K562 (cell line): ENCODE results near the gene PAH. TPM values are rescaled to one million over a fixed set of nuclear protein-coding genes. Genes with fewer than 3 reads are reported as not detected.

ENCODE experiments used
- ATAC-seq: fragments of 200-7000 bp; cut with Tn5 transposase; 3 replicates; pipeline ENCODE4 v1.9.1; 2020; ENCODE audit warnings: moderate library complexity
- BruUV-seq: library from RNA; stranded (reverse); fragments of 400-500 nt; replicated peaks from 2 replicates; lab custom pipeline; 2021; lab: Mats Ljungman, UMichigan
- CTCF ChIA-PET: fragments of 300-600 bp; formaldehyde crosslinking; extraction: SDS; loops from one replicate; lab custom pipeline; 2021; ENCODE audit warnings: low intra/inter-chr PET ratio; lab: Yijun Ruan, JAX
- POLR2A ChIA-PET: fragments of 300-600, 350-650 bp; sonication (Branson Sonifier 250); formaldehyde crosslinking; extraction: SDS; loops from one replicate; lab custom pipeline; 2021; ENCODE audit warnings: antibody characterized with exemption, inconsistent platforms; lab: Yijun Ruan, JAX
- DNase-seq, 4 experiments: peaks; one replicate each; pipeline versions ENCODE4 v3.0.0 to v3.0.0-alpha.2; 2011 to 2018; ENCODE audit warnings: low spot score in 3 of 4, mixed read lengths in 3 of 4; ENCODE audit errors: extremely low read depth in 1 of 4
- FAIRE-seq: peaks from 2 replicates; lab custom pipeline; 2011; peaks lifted over from hg19 to GRCh38; lab: Jason Lieb, UNC
- H2AFZ ChIP-seq: 2 replicates; pipeline ENCODE4 v1.6.0; 2011; ENCODE audit warnings: low read depth, low read length, control low read depth, inconsistent platforms
- H3K27ac ChIP-seq: fragments of 200-600 bp; 3 replicates; pipeline ENCODE4 v1.8.0; 2011; ENCODE audit warnings: low read depth, mild to moderate bottlenecking, control low read depth, inconsistent platforms, low read length, moderate library complexity, mixed read lengths; ENCODE audit errors: extremely low read depth
- H3K27me3 ChIP-seq, 2 experiments: fragments of 300-600 bp in 1 of 2; 2 replicates in 1 of 2; 3 replicates in 1 of 2; pipeline versions ENCODE4 v1.6.0 to v1.8.0; 2011; ENCODE audit warnings: inconsistent platforms in 2 of 2, low read length in 2 of 2, mild to moderate bottlenecking in 1 of 2, mixed read lengths in 1 of 2, moderate library complexity in 1 of 2; ENCODE audit not compliant: control insufficient read depth in 2 of 2, insufficient read depth in 2 of 2
- H3K36me3 ChIP-seq: fragments of 300-600 bp; 3 replicates; pipeline ENCODE4 v1.8.0; 2011; ENCODE audit warnings: mild to moderate bottlenecking, low read length, inconsistent platforms; ENCODE audit not compliant: control insufficient read depth, insufficient read depth
- H3K4me1 ChIP-seq, 2 experiments: fragments of 200-600 bp in 1 of 2; replicated peaks in 1 of 2; 2 replicates in 1 of 2; 3 replicates in 1 of 2; pipeline versions ENCODE4 v1.5.1 to v1.8.0; 2011; ENCODE audit warnings: inconsistent platforms in 2 of 2, low read length in 2 of 2, mild to moderate bottlenecking in 1 of 2, mixed read lengths in 1 of 2, moderate library complexity in 1 of 2; ENCODE audit not compliant: control insufficient read depth in 2 of 2, insufficient read depth in 2 of 2
- H3K4me2 ChIP-seq: 2 replicates; pipeline ENCODE4 v1.6.1; 2011; ENCODE audit warnings: low read length, control low read depth, inconsistent platforms, mixed read lengths; ENCODE audit not compliant: insufficient read depth
- H3K4me3 ChIP-seq: fragments of 200-600 bp; sonication (generic), shearing (Covaris generic); 2 replicates; pipeline ENCODE4 v1.5.1; 2016; ENCODE audit warnings: control low read depth, inconsistent platforms
- H3K79me2 ChIP-seq: fragments of 200-600 bp; 3 replicates; pipeline ENCODE4 v1.8.0; 2011; ENCODE audit warnings: low read length, inconsistent platforms; ENCODE audit not compliant: control insufficient read depth, insufficient read depth
- H3K9ac ChIP-seq, 2 experiments: 2 replicates each; pipeline versions ENCODE4 v1.6.0 to v1.6.1; 2011; ENCODE audit warnings: low read depth in 2 of 2, low read length in 2 of 2, control low read depth in 1 of 2, inconsistent platforms in 1 of 2, mild to moderate bottlenecking in 1 of 2, mixed read lengths in 1 of 2; ENCODE audit not compliant: insufficient read depth in 1 of 2
- H3K9me1 ChIP-seq: one replicate; pipeline ENCODE4 v1.6.0; 2011; ENCODE audit warnings: inconsistent platforms, mild to moderate bottlenecking, low read length, moderate library complexity; ENCODE audit not compliant: control insufficient read depth, insufficient read depth
- H3K9me3 ChIP-seq: replicated peaks from 2 replicates; pipeline ENCODE4 v1.5.1; 2011; ENCODE audit warnings: low read depth, low read length, inconsistent platforms; ENCODE audit not compliant: control insufficient read depth, insufficient read depth
- H4K20me1 ChIP-seq: replicated peaks from 2 replicates; pipeline ENCODE4 v1.6.1; 2011; ENCODE audit warnings: low read length, inconsistent platforms, mixed read lengths; ENCODE audit not compliant: control insufficient read depth, insufficient read depth
- CEBPB ChIP-seq: fragments of 450-650 bp; IDR thresholded peaks from 2 replicates; pipeline ENCODE4 v1.6.1; 2016; ENCODE audit warnings: missing genetic modification characterization, missing compliant biosample characterization
- EP400 ChIP-seq: fragments of 450-650 bp; IDR thresholded peaks from 2 replicates; pipeline ENCODE4 v1.6.1; 2017; ENCODE audit warnings: antibody characterized with exemption, mild to moderate bottlenecking, moderate library complexity
- FOS ChIP-seq: IDR thresholded peaks from 3 replicates; pipeline ENCODE4 v1.6.1; 2011; ENCODE audit not compliant: insufficient read length; ENCODE audit errors: extremely low read depth
- NCOA1 ChIP-seq: fragments of 450-650 bp; IDR thresholded peaks from 2 replicates; pipeline ENCODE4 v1.6.1; 2016; ENCODE audit warnings: low read depth
- NFATC3 ChIP-seq: fragments of 450-650 bp; IDR thresholded peaks from 2 replicates; pipeline ENCODE4 v1.6.1; 2017; ENCODE audit warnings: mild to moderate bottlenecking
- TAL1 ChIP-seq: fragments of 450-650 bp; IDR thresholded peaks from 2 replicates; pipeline ENCODE4 v1.6.1; 2016; ENCODE audit warnings: mild to moderate bottlenecking
- TCF7 ChIP-seq: sonication (generic); IDR thresholded peaks from 2 replicates; pipeline ENCODE4 v1.6.1; 2016; ENCODE audit warnings: antibody characterized with exemption, borderline replicate concordance
- U2AF2 ChIP-seq: fragments of 200-400 bp; formaldehyde crosslinking; optimal IDR thresholded peaks from 2 replicates; pipeline ENCODE3; 2017; ENCODE audit warnings: low read depth, mild to moderate bottlenecking, low read length
- ZFX ChIP-seq: sonication (generic); formaldehyde crosslinking; IDR thresholded peaks from 2 replicates; pipeline ENCODE4 v1.8.0; 2022; ENCODE audit warnings: mild to moderate bottlenecking, missing genetic modification reagents, moderate library complexity
- ZNF134 ChIP-seq: fragments of 250-450 bp; sonication (Bioruptor Pico); conservative IDR thresholded peaks from 2 replicates; pipeline ENCODE4 v1.4.0; 2020
- ZNF830 ChIP-seq: fragments of 250-450 bp; sonication (Bioruptor Pico); IDR thresholded peaks from 2 replicates; pipeline ENCODE4 v1.5.0; 2021; ENCODE audit warnings: mild to moderate bottlenecking
- in situ Hi-C: fragments of 300-500 bp; cut with MboI; formaldehyde crosslinking; loops from 4 replicates; pipeline ENCODE4 v1.15.0; 2018; ENCODE audit warnings: inconsistent platforms, mixed read lengths
- intact Hi-C: fragments of 100-400 bp; cut with micrococcal nuclease; formaldehyde crosslinking; loops from 2 replicates; pipeline ENCODE4 v1.14.2; 2022
- polyA plus RNA-seq, 8 experiments: library from polyadenylated mRNA; depleted of rRNA in 4 of 8; stranded (reverse) in 5 of 8; unstranded in 3 of 8; fragments of >200 nt; fragmentation: Nextera tagmentation in 2 of 8; fragmentation: Illumina TruSeq in 1 of 8; extraction: Ambion mirVana in 2 of 8; extraction: Trizol in 1 of 8; gene quantifications; 2 replicates each; pipeline versions ENCODE4 v1.2.1 to v1.2.3, GENCODE V29; 2011 to 2014; ENCODE audit warnings: inconsistent platforms in 1 of 8, missing spikeins in 1 of 8
- total RNA-seq, 7 experiments: library from RNA; depleted of rRNA in 6 of 7; stranded (reverse); fragments of >200 nt in 6 of 7; fragmentation: Illumina TruSeq in 2 of 7; extraction: Trizol in 2 of 7; gene quantifications; 2 replicates each; pipeline versions ENCODE4 v1.2.1 to v1.2.3, GENCODE V29; 2011 to 2021; ENCODE audit warnings: low replicate concordance in 1 of 7
- TF ChIP-seq, protein P1 (sequence below), 2 experiments: fragments of 450-650 bp in 1 of 2; sonication (generic) in 1 of 2; formaldehyde crosslinking in 1 of 2; IDR thresholded peaks; 2 replicates each; pipeline versions ENCODE4 v1.7.1 to v1.9.0; 2016 to 2022; ENCODE audit warnings: inconsistent platforms in 1 of 2, mild to moderate bottlenecking in 1 of 2, missing genetic modification reagents in 1 of 2
- TF ChIP-seq, protein P2 (sequence below): fragments of 450-650 bp; formaldehyde crosslinking; IDR thresholded peaks from 2 replicates; pipeline ENCODE4 v1.4.0; 2020; ENCODE audit warnings: mild to moderate bottlenecking, moderate library complexity

PAH gene
- total and polyA plus RNA-seq, 9 of the 15 experiments (the other 6 are each of a cell fraction or from before 2014, with no cell fraction given), result 0.13 to 0.75 (median 0.69) TPM; not detected in 6

DNA sequence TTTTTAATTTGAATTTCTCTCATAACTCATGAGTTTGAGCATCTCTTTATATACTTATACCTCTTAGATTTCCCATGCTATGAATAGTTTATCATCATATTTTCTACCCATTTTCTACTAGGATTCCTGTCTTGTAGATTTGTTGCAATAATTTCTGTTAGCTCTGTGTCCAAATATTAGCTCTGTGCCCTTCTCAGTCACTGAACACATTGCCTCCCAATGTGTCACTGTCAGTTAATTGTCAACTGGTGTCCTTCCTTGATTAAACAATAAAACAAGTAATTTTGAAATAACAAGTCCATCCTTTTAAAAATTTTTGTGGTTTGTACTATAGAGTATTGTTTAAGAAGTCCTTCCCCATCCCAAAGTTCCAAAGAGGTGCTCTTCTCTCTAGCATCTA lies 4.2 kb upstream of the PAH start (continued):
- no peak for TF ChIP-seq EP400

DNA sequence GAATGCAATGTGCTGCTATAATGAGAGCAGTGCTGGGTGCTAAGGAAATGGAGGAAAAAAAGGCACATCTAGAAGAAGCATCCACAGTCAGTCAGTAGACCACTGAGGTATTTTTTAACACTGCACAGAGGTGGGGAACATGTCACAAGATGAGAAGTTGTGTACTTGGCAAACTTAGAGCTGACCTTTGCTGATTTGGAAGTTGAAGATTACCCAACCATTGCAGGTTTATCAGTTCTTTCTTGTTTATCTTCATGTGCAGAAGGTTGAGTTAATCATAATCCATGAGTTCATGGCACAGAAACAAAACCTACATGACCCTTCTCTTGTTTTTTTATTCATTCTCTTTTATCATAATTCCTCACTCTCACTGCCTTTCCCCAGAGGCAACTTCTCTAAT lies 3.2 kb upstream of the PAH start:
- no peak overlapping the region for H3K9ac ChIP-seq
- intact Hi-C loops, result no loop called here
- TF ChIP-seq ZNF830, result no peak
- peak; percentile 24; the same call in 1 of the 2 replicates for TF ChIP-seq TAL1
- no peak for TF ChIP-seq FOS
- no peak for TF ChIP-seq TCF7
- no peak for TF ChIP-seq U2AF2
- TF ChIP-seq NFATC3, result no peak
- no peak for TF ChIP-seq ZNF134 (CRISPR knock-in tag)
- 0 out of 2 replicates have a peak, but pooled peaks have one; percentile 12 for TF ChIP-seq CEBPB (tag)
- TF ChIP-seq, protein P1, sequence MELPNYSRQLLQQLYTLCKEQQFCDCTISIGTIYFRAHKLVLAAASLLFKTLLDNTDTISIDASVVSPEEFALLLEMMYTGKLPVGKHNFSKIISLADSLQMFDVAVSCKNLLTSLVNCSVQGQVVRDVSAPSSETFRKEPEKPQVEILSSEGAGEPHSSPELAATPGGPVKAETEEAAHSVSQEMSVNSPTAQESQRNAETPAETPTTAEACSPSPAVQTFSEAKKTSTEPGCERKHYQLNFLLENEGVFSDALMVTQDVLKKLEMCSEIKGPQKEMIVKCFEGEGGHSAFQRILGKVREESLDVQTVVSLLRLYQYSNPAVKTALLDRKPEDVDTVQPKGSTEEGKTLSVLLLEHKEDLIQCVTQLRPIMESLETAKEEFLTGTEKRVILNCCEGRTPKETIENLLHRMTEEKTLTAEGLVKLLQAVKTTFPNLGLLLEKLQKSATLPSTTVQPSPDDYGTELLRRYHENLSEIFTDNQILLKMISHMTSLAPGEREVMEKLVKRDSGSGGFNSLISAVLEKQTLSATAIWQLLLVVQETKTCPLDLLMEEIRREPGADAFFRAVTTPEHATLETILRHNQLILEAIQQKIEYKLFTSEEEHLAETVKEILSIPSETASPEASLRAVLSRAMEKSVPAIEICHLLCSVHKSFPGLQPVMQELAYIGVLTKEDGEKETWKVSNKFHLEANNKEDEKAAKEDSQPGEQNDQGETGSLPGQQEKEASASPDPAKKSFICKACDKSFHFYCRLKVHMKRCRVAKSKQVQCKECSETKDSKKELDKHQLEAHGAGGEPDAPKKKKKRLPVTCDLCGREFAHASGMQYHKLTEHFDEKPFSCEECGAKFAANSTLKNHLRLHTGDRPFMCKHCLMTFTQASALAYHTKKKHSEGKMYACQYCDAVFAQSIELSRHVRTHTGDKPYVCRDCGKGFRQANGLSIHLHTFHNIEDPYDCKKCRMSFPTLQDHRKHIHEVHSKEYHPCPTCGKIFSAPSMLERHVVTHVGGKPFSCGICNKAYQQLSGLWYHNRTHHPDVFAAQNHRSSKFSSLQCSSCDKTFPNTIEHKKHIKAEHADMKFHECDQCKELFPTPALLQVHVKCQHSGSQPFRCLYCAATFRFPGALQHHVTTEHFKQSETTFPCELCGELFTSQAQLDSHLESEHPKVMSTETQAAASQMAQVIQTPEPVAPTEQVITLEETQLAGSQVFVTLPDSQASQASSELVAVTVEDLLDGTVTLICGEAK (IDR thresholded peaks at IDR 0.05), result no peak
- TF ChIP-seq, protein P1 (CRISPR knock-in tag; IDR thresholded peaks at IDR 0.05), result no peak
- no peak for TF ChIP-seq NCOA1
- TF ChIP-seq, protein P2, sequence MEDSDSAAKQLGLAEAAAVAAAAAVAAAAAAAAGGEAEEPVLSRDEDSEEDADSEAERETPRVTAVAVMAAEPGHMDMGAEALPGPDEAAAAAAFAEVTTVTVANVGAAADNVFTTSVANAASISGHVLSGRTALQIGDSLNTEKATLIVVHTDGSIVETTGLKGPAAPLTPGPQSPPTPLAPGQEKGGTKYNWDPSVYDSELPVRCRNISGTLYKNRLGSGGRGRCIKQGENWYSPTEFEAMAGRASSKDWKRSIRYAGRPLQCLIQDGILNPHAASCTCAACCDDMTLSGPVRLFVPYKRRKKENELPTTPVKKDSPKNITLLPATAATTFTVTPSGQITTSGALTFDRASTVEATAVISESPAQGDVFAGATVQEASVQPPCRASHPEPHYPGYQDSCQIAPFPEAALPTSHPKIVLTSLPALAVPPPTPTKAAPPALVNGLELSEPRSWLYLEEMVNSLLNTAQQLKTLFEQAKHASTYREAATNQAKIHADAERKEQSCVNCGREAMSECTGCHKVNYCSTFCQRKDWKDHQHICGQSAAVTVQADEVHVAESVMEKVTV (CRISPR knock-in tag), result no peak
- TF ChIP-seq ZFX, result no peak

More for the DNA sequence above, 3.2 kb upstream of the PAH start:
- no TSS peak for BruUV-seq
- DNase-seq (no peak), FAIRE-seq (no peak), ATAC-seq (no peak)
- Histone ChIP-seq H3K4me3 (no peak overlapping the region), H3K9me3 (no peaks in the 10 kb centered on the region), H3K4me2 (no peak overlapping the region), H3K79me2 (no peaks in the 10 kb centered on the region), H3K36me3 (no peaks in the 10 kb centered on the region), H3K27ac (no peak overlapping the region), H3K4me1 (peaks cover 0 to 6% of the 10 kb centered on the region in 2 experiments; a peak in 2 of 5 replicates), H2AFZ (no peak overlapping the region), H3K9me1 (no peaks in the 10 kb centered on the region), H4K20me1 (no peaks in the 10 kb centered on the region), H3K27me3 (peaks cover 0 to 3% of the 10 kb centered on the region in 2 experiments; a peak in 1 of 5 replicates)
- ChIA-PET POLR2A (no interaction called here), CTCF (no interaction called here)
- in situ Hi-C loops, result no loop called here
